Psoas muscle (tissue), 8 donors: ENCODE measurements around the gene MCOLN2. TPM values are rescaled to one million over a fixed set of nuclear protein-coding genes. Genes with fewer than 3 reads are reported as not detected.

Experiments
- ATAC-seq, 4 donors: fragments of 200-7000 bp; cut with Tn5 transposase; one replicate each; pipeline ENCODE4 v1.9.1; 2020; ENCODE audit warnings: moderate library complexity in 3 of 4, mild to moderate bottlenecking in 2 of 4
- DNase-seq, 2 donors: peaks; one replicate each; pipeline ENCODE4 v3.0.0-alpha.2; 2020
- H3K27ac ChIP-seq: fragments of 200-600 bp; one replicate; pipeline ENCODE4 v1.8.0; 2022
- H3K27me3 ChIP-seq, 3 donors: fragments of 200-600 bp in 1 of 3; one replicate each; pipeline versions ENCODE4 v1.6.1 to v1.8.0; 2013 to 2022; ENCODE audit warnings: low read length in 2 of 3, mild to moderate bottlenecking in 2 of 3, moderate library complexity in 1 of 3; ENCODE audit not compliant: insufficient read depth in 3 of 3
- H3K36me3 ChIP-seq, 2 donors: fragments of 200-600 bp in 1 of 2; one replicate each; pipeline versions ENCODE4 v1.6.1 to v1.8.0; 2013 to 2022; ENCODE audit warnings: low read depth in 1 of 2, mild to moderate bottlenecking in 1 of 2, moderate library complexity in 1 of 2; ENCODE audit not compliant: insufficient read depth in 1 of 2
- H3K4me1 ChIP-seq: fragments of 200-600 bp; one replicate; pipeline ENCODE4 v1.8.0; 2022
- H3K4me3 ChIP-seq: fragments of 200-600 bp; one replicate; pipeline ENCODE4 v1.8.0; 2022; ENCODE audit warnings: mild to moderate bottlenecking
- H3K9me3 ChIP-seq: fragments of 200-600 bp; one replicate; pipeline ENCODE4 v1.8.0; 2022
- CTCF ChIP-seq: fragments of 200-600 bp; IDR thresholded peaks from one replicate; pipeline ENCODE4 v1.8.0; 2022; ENCODE audit warnings: antibody characterized with exemption
- WGBS, 3 donors: extraction: QIAGEN DNeasy Blood & Tissue Kit; methylation state at CpG; one replicate each; pipeline versions ENCODE4 v1.1.6 to v1.1.7; 2013; 5-methylcytosine and 5-hydroxymethylcytosine counted together
- intact Hi-C, 2 donors: fragments of 100-400 bp; cut with DNase I; formaldehyde crosslinking; loops; one replicate each; pipeline versions ENCODE4 v1.11.0 to v1.14.2; 2022
- polyA plus RNA-seq, 3 donors: library from polyadenylated mRNA; stranded (reverse); fragments of 200-250 nt; gene quantifications; one replicate each; pipeline ENCODE4 v1.2.3, GENCODE V29; 2013
- total RNA-seq, 4 donors: library from RNA; stranded (reverse); fragmentation: NEBNext Ultra II Directional in 2 of 4; extraction: Animal tissue kit (Norgen Biotek cat#: 25700) in 2 of 4; gene quantifications; one replicate each; pipeline versions ENCODE4 v1.2.1 to v1.2.4, GENCODE V29; 2021 to 2023
- donor health status: healthy with polysubstance abuse.
- donor health status: DM: no; HTN: no; CAD: no; lungs with moderate emphysema.
- donor health status: Bipolar disorder and iron deficiency.
- donor health status: healthy.
- donor health status: DM: yes; HTN: yes; CAD: no.
- donor health status: DM: no; HTN: no; CAD: no.
- donor health status: DM: no; HTN: no; CAD: no.
- donor health status: DM: yes; HTN: yes; CAD: no.

Gene MCOLN2
- total and polyA plus RNA-seq, 7 donors = 0.03 to 0.54 (median 0.14) TPM; not detected in 3

- no peaks in the 10 kb centered on the region for H3K4me1 ChIP-seq
- DNase-seq = no peak
- TF ChIP-seq CTCF = no peak
- no peaks in the 10 kb centered on the region for H3K27me3 ChIP-seq
- no peak overlapping the region for H3K4me3 ChIP-seq
- 71 to 86% (median 81%) methylated on average over 1 of the region's 1 CpG for WGBS, 3 donors
- intact Hi-C loops = no loop called here
- H3K27ac ChIP-seq = no peak overlapping the region
- no peak for ATAC-seq
- H3K36me3 ChIP-seq = no peaks in the 10 kb centered on the region
- no peaks in the 10 kb centered on the region for H3K9me3 ChIP-seq
Observed at GRCh38 chr1:84961316-84961715, 35.6 kb downstream of the MCOLN2 start.

GRCh38 chr1:84960371-84960770, 36.5 kb downstream of the MCOLN2 start:
- intact Hi-C loops = no loop called here
- 69 to 91% (median 80%) methylated on average over 1 of the region's 1 CpG for WGBS, 3 donors
- no peaks in the 10 kb centered on the region for H3K9me3 ChIP-seq
- no peak overlapping the region for H3K4me3 ChIP-seq
- no peaks in the 10 kb centered on the region for H3K27me3 ChIP-seq
- no peaks in the 10 kb centered on the region for H3K36me3 ChIP-seq
- no peak for TF ChIP-seq CTCF
- ATAC-seq = no peak
- no peaks in the 10 kb centered on the region for H3K4me1 ChIP-seq
- DNase-seq = no peak
- H3K27ac ChIP-seq = no peak overlapping the region

- no peak for DNase-seq
- TF ChIP-seq CTCF = no peak
- no peak for ATAC-seq
- Histone ChIP-seq H3K27me3 (no peaks in the 10 kb centered on the region), H3K27ac (no peak overlapping the region), H3K9me3 (no peaks in the 10 kb centered on the region), H3K36me3 (no peaks in the 10 kb centered on the region), H3K4me3 (no peak overlapping the region), H3K4me1 (no peaks in the 10 kb centered on the region)
- 82 to 91% (median 86%) methylated on average over 5 of the region's 5 CpGs for WGBS, 3 donors
- intact Hi-C loops = no loop called here
Observed at GRCh38 chr1:84959294-84959693, 37.6 kb downstream of the MCOLN2 start.

GRCh38 chr1:84957966-84958365, 38.9 kb downstream of the MCOLN2 start:
- Histone ChIP-seq H3K27ac (no peak overlapping the region), H3K4me3 (no peak overlapping the region), H3K36me3 (no peaks in the 10 kb centered on the region), H3K27me3 (no peaks in the 10 kb centered on the region), H3K9me3 (no peaks in the 10 kb centered on the region), H3K4me1 (no peaks in the 10 kb centered on the region)
- TF ChIP-seq CTCF = no peak
- intact Hi-C loops = no loop called here
- no peak for ATAC-seq
- no peak for DNase-seq
- 68 to 72% (median 70%) methylated on average over 1 of the region's 1 CpG for WGBS, 3 donors

- H3K9me3 ChIP-seq = no peaks in the 10 kb centered on the region
- DNase-seq = no peak
- no peak for ATAC-seq
- H3K4me3 ChIP-seq = no peak overlapping the region
- WGBS, 3 donors = 62 to 76% (median 67%) methylated on average over 6 of the region's 6 CpGs
- no peak overlapping the region for H3K27ac ChIP-seq
- TF ChIP-seq CTCF = no peak
- no peaks in the 10 kb centered on the region for H3K36me3 ChIP-seq
- no peaks in the 10 kb centered on the region for H3K4me1 ChIP-seq
- no peaks in the 10 kb centered on the region for H3K27me3 ChIP-seq
- intact Hi-C loops = no loop called here
Observed at GRCh38 chr1:84956655-84957054, 40.3 kb downstream of the MCOLN2 start.
